GM12872 (cell line): ENCODE measurements around the gene LRRC8B.

ENCODE experiments used
- TF ChIP-seq, protein P1 (sequence below): IDR thresholded peaks from 3 replicates; pipeline ENCODE4 v1.5.1; 2011; ENCODE audit warnings: low read depth, mild to moderate bottlenecking, low read length, moderate library complexity; ENCODE audit not compliant: insufficient read depth

The LRRC8B gene

DNA sequence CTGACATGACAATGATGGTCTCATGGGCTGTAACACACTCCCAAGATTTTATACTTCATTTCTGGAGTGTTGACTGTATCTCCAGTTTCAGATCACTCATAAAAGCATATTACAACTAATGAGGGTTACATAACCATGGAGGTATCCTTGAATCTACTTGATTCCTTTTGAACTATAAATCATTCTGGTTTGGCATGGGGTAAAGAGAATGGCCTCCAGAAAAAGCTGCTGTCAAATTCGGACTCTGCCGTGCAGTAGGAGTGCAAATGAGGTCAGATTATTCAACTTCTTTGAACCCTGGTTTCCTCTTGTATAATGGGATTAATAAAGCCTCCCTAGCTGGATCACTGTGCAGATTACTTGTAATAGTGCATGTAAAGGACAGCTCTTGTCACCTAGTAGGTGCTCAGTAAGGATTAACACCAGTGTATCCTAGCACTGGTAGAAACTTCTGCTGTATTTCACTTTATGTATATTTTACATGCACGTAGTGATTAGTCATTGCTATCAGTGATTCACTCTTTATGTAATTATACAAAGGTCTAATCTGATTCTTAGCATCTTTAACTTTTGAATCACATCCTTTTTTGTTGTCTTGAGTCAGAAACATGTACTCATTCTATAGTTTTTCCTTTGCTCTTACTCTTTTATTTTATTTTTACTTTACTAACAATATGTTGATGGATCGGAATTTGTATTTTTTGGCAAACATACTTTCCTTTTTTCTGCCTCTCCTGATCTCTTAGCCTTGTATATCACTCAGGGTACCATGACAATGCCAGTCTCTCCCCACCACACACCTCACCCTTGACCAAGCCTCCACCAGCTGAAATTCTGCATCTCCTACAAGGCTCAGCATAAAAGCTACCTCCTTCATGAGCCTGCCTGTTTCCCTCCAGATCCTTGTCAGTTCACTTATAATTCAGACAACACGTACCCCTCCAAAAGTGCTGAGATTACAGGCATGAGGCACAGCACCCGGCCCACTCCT is 111.5 kb downstream of the LRRC8B start:
- TF ChIP-seq, protein P1, sequence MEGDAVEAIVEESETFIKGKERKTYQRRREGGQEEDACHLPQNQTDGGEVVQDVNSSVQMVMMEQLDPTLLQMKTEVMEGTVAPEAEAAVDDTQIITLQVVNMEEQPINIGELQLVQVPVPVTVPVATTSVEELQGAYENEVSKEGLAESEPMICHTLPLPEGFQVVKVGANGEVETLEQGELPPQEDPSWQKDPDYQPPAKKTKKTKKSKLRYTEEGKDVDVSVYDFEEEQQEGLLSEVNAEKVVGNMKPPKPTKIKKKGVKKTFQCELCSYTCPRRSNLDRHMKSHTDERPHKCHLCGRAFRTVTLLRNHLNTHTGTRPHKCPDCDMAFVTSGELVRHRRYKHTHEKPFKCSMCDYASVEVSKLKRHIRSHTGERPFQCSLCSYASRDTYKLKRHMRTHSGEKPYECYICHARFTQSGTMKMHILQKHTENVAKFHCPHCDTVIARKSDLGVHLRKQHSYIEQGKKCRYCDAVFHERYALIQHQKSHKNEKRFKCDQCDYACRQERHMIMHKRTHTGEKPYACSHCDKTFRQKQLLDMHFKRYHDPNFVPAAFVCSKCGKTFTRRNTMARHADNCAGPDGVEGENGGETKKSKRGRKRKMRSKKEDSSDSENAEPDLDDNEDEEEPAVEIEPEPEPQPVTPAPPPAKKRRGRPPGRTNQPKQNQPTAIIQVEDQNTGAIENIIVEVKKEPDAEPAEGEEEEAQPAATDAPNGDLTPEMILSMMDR, result no peak

DNA sequence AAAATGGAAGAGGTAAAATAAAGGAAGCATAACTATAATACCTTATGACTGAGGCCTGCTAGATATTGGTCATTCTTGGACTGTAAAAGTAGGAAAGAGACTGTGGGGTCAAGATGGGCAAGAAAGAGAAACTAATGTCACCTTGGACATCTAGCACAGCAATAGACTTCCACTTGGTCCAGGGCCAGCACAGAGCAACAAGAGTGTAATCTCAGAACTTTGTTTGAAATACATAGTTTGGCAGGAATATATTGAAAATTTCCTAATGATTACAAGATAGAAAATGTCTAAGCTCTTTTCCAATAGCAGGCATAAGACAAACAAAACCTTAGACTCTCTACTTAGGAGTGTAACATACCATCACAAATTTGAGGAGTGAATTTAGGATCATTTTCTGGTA is 112.9 kb downstream of the LRRC8B start:
- TF ChIP-seq, protein P1, result no peak

DNA sequence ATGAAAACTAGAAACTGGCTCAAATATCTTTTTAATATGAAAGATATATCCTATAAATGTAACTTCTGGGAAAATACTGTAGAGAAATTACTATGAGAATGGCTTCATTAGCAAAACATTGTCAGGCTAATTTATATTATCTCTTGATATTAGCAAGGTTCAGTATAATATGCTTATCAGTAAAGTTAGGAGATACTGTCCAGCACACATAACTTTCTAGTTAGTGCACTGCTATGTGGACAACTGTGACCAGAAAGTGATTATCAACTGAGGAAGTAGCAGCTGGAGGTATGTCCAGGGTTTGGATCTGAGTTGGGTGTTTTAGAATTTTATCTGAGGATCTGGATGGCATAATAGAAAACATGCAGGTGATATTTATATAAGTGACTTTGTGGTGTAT is 115.8 kb downstream of the LRRC8B start:
- TF ChIP-seq, protein P1, result no peak

DNA sequence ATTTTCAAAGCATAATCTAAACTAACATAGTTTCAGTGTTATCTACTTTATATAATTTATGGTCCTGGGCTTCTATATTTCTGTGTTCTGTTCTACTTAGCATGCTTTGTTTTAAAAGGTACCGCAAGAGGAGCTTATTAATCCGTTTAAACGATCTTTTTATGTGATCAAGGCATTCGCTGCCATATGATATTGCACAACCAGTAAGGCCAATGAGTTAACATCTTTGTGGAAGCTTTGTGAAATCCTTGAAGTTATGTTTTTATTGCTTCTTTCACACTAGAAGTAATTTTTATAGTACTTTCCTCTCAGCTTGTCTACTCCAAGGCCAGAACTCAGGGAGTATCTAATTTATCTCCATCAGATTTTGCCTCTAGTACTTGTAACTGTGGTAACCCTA is 117.2 kb downstream of the LRRC8B start:
- TF ChIP-seq, protein P1, result no peak

DNA sequence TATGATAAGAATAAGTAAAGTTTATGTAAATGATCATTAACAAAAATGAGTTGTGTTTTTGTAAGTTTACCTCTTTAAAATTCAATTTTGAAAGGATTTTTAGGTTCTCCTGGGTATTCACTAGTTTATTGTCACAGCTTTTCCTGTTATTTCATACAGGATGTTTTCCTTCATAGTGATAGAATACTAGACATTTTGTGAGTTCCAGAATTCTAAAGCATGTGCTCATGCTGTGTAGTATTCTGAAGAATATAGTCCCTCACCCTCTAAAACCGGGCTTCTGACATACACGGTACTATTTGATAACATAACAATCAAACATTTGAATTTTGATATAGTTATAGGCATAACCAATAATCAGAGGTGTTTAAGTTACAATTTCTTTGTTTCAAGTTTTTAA is 118.9 kb downstream of the LRRC8B start:
- TF ChIP-seq, protein P1, result no peak

DNA sequence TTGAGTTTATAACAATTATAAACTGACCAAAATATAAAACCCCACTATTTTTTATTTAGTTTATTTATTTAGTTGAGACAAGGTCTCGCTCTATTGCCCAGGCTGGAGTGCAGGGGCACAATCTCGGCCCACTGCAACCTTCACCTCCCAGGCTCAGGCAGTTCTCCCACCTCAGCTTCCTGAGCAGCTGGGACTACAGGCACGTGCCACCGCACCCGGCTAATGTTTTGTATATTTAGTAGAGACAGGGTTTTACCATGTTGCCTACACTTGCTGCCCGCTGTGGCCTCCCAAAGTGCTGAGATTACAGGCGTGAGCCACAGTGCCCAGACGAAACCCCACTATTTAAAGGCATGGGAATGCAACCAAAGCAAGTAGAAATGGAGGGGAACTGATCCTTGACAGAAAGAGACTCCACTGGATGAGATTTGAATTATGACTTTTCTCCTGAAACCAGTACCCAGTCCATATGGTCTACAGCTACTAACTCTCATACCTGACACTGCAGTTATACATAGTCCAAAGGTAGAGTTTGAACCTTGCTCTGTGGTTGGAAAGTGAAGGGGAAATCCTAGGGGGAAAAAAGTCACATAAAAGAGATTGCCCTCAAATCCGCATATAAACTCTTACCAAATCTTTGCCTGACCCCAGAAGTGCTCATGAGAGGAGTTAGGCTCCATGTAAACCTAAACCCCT is 119.6 kb downstream of the LRRC8B start:
- TF ChIP-seq, protein P1, result no peak

DNA sequence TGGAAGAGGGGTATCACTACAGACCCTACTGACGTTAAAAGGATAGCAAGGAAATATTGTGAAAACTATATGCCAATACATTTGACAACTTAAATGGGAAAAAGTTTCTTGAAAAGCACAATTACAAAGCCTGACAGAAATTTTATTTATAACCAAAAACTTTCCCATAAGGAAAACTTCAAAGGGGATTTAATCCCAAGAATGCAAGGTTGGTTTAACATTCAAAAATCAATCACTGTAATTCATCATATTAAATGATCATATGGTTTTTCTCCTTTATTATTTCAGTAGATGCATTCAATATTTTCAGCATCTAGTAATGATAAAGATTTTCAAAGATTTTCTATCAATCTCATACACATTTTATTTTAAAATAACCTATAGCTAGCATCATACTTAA is 121.6 kb downstream of the LRRC8B start:
- TF ChIP-seq, protein P1, result no peak
